Vagina (tissue), 2 donors: ENCODE measurements around the gene RAB34. TPM values are rescaled to one million over a fixed set of nuclear protein-coding genes. Genes with fewer than 3 reads are reported as not detected.

Source experiments
- DNase-seq, 2 donors: peaks; one replicate each; pipeline ENCODE4 v3.0.0-alpha.2; 2017; ENCODE audit errors: extremely low spot score in 2 of 2
- H3K27ac ChIP-seq: fragments of 200-600 bp; sonication (generic); one replicate; pipeline ENCODE4 v1.5.1; 2019
- H3K27me3 ChIP-seq: fragments of 200-600 bp; sonication (generic); one replicate; pipeline ENCODE4 v1.5.1; 2019
- H3K36me3 ChIP-seq, 2 donors: fragments of 200-600 bp; sonication (generic); one replicate each; pipeline ENCODE4 v1.5.1; 2017 to 2019
- H3K4me1 ChIP-seq: fragments of 200-600 bp; sonication (generic); one replicate; pipeline ENCODE4 v1.5.1; 2019
- H3K4me3 ChIP-seq, 2 donors: fragments of 200-600 bp; sonication (generic); 1 replicate in 1 of 2; 2 replicates in 1 of 2; pipeline ENCODE4 v1.5.1; 2016 to 2019
- H3K9me3 ChIP-seq: fragments of 200-600 bp; sonication (generic); one replicate; pipeline ENCODE4 v1.5.1; 2019
- CTCF ChIP-seq, 3 experiments: fragments of 450-650 bp in 2 of 3; fragments of 200-600 bp in 1 of 3; sonication (generic) in 1 of 3; IDR thresholded peaks; one replicate each; pipeline ENCODE4 v1.5.1; 2017 to 2019; ENCODE audit warnings: antibody characterized with exemption in 3 of 3, mild to moderate bottlenecking in 2 of 3, moderate library complexity in 2 of 3
- POLR2A ChIP-seq, 2 donors: fragments of 450-650 bp; IDR thresholded peaks; one replicate each; pipeline ENCODE4 v1.6.1; 2017; ENCODE audit warnings: antibody characterized with exemption in 2 of 2, mild to moderate bottlenecking in 2 of 2, moderate library complexity in 2 of 2
- POLR2AphosphoS5 ChIP-seq, 2 donors: sonication (generic); formaldehyde crosslinking; IDR thresholded peaks; one replicate each; pipeline ENCODE4 v1.9.0; 2017; ENCODE audit warnings: antibody characterized with exemption in 2 of 2, mild to moderate bottlenecking in 2 of 2, low read depth in 1 of 2; ENCODE audit not compliant: insufficient read depth in 1 of 2
- intact Hi-C: fragments of 100-400 bp; cut with DNase I; formaldehyde crosslinking; loops from one replicate; pipeline ENCODE4 v1.15.1; 2023
- total RNA-seq: library from RNA; depleted of rRNA; stranded (reverse); fragments of >200 nt; gene quantifications from one replicate; pipeline ENCODE4 v1.2.3, GENCODE V29; 2016

RAB34 gene
- total RNA-seq, 1 donor from 2014 or later, result 195 TPM

GRCh38 chr17:28745786-28746411 is 28.2 kb upstream of the RAB34 start:
- Histone ChIP-seq H3K36me3 (peaks cover 0 to 16% of the 10 kb centered on the region in 2 donors), H3K4me1 (peaks cover 61% of the 10 kb centered on the region)
- TF ChIP-seq CTCF (IDR thresholded peaks at IDR 0.05), result no peak
- no peak for TF ChIP-seq POLR2AphosphoS5 (IDR thresholded peaks at IDR 0.05; ENCODE audit: insufficient read depth in 1 of 2, low read depth in 1 of 2)
- TF ChIP-seq POLR2A (IDR thresholded peaks at IDR 0.05), result no peak

GRCh38 chr17:28744972-28745785 is 27.5 kb upstream of the RAB34 start:
- Histone ChIP-seq H3K27me3 (no peaks in the 10 kb centered on the region), H3K9me3 (no peaks in the 10 kb centered on the region), H3K27ac (peak overlapping the region; percentile 95), H3K36me3 (peaks cover 0 to 16% of the 10 kb centered on the region in 2 donors), H3K4me3 (peak overlapping the region; percentile 72 to 81), H3K4me1 (peaks cover 61% of the 10 kb centered on the region)
- TF ChIP-seq CTCF (IDR thresholded peaks at IDR 0.05) (no peak), POLR2AphosphoS5 (IDR thresholded peaks at IDR 0.05; ENCODE audit: insufficient read depth in 1 of 2, low read depth in 1 of 2) (no peak)
- DNase-seq, result no peak
- intact Hi-C loops, result no loop called here

More at GRCh38 chr17:28745786-28746411, 28.2 kb upstream of the RAB34 start:
- peak overlapping the region; percentile 95 for H3K27ac ChIP-seq
- DNase-seq, result no peak
- intact Hi-C loops, result no loop called here
- H3K27me3 ChIP-seq, result no peaks in the 10 kb centered on the region
- H3K9me3 ChIP-seq, result no peaks in the 10 kb centered on the region
- H3K4me3 ChIP-seq, result peak overlapping the region; percentile 72 to 81

- DNase-seq, result no peak
Measured at GRCh38 chr17:28744104-28744971, 26.7 kb upstream of the RAB34 start.

More at GRCh38 chr17:28744104-28744971, 26.7 kb upstream of the RAB34 start:
- peak overlapping the region; percentile 95 for H3K27ac ChIP-seq
- intact Hi-C loops, result no loop called here
- TF ChIP-seq CTCF (IDR thresholded peaks at IDR 0.05), result no peak
- peak in 1 of 2 donors; percentile 64 for TF ChIP-seq POLR2AphosphoS5 (IDR thresholded peaks at IDR 0.05; ENCODE audit: insufficient read depth in 1 of 2, low read depth in 1 of 2)
- TF ChIP-seq POLR2A (IDR thresholded peaks at IDR 0.05), result no peak
- no peaks in the 10 kb centered on the region for H3K27me3 ChIP-seq
- peaks cover 0 to 16% of the 10 kb centered on the region in 2 donors for H3K36me3 ChIP-seq
- H3K9me3 ChIP-seq, result no peaks in the 10 kb centered on the region
- H3K4me3 ChIP-seq, result peak overlapping the region; percentile 72 to 81
- H3K4me1 ChIP-seq, result peaks cover 55% of the 10 kb centered on the region
